HG03045 (cell line): ENCODE data around the gene COQ9.

Experiments used
- ATAC-seq: cut with Tn5 transposase; IDR thresholded peaks from one replicate; pipeline ENCODE4 v1.9.1; 2021; ENCODE audit warnings: mild to moderate bottlenecking, moderate library complexity; ENCODE audit not compliant: unreplicated experiment

Gene COQ9

DNA sequence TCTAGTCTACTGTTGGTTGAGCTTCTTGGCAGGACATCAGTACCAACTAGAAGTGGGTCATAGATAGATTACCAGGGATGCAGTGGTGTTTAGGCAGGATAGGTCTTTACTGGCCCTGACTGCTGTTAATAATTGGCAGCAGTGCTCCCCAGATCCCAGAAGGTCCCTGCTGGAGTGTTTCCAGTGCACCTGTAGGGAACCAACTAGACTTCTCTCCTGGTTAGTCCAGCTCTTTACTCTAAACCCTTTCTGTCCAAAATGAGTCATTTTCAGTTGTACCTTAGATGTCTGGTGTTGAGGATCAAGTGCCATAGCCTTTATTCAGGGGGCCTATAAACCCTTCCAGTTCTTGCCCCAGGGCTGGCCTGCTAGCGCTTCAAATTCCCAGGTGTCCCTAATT, 23.9 kb downstream of the COQ9 start:
- no peak for ATAC-seq

DNA sequence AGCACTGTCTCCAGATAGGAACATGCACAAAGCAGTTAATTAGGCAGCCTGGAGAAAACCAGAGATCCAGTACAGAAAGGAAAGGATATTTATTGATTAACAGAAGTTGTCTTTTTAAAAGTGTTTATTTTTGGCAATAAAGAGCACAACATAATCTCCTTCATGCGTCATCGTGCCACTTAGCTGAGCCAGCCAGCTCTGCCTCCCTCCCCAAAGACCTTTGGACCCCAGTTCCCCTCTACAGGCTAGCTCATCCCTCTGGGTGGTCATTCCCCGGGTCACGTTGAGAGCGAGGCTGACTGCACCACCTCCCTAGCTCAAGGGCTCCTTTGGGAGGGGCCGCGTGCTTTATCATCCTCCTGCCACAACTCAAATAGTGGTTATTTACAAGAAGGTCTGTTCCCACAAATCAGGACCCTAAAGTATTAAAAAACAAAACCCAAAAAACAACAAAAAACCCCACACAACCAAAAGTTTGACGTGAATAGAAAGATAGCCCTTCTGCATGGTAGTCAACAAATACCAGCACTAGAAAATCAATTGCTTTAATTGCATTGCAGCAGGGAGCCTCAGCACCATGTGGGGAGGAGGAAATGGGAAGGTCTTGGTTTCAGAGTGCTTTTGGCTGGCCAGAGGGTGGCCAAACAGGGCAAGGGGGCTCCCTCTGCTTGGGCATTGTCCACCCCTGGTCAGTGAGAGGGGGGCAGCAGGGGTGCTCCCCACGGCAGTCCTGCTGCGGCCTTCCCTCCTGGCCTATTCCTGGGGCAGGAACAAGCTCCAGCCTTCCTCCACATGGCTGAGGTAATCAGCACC, 24.8 kb downstream of the COQ9 start:
- no peak for ATAC-seq

DNA sequence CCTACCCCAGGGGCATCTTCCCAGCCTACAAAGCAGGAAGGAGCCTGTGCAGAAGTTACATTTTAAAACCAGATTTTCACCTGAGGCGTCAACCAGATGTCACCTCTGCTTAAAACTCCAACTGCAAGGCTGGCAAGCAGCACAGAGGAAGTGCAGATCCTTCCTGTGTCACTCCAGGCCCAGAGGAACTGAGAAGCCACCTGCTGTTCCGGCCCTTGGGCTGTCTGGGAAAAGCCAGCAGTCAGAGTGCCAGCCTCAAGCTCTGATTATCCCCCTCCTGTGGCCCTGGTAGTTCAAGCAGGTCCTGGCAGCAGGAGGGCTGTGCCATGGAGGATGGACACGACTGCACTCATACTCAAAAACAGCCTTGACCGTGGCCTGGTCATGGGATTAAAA, 25.4 kb downstream of the COQ9 start:
- ATAC-seq: no peak

DNA sequence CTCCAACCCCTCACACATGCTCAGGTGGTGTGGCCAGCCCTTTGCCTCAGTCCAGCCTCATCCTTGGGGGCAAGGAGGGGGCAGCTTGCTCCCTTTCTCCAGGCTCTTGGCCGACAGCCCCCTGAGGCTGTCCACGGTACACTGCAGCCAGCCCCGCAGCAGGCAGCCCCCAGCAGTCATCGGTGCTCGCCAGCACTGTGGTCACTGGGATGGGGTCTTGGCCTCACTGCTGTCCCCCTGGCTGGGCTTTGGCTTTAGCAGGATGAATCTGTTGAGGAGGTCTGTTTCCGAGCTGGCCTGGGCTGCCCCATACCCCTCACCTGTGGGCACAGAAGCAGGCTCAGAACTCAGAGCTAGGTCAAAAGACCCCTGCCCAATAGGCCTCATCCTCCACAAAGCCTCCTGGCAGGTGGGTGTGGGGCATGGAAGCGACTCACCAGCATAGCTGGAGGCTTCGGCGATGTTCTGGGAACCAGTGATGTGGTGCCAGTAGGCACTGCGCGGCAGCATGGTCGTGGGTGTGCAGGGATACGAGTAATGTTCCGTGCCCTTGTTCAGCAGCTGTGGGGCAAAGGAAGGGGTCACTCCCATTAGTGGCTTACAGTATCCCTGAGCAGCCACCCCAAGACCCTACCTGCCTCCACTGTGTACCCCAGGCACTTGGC, 26.0 kb downstream of the COQ9 start:
- ATAC-seq: no peak

DNA sequence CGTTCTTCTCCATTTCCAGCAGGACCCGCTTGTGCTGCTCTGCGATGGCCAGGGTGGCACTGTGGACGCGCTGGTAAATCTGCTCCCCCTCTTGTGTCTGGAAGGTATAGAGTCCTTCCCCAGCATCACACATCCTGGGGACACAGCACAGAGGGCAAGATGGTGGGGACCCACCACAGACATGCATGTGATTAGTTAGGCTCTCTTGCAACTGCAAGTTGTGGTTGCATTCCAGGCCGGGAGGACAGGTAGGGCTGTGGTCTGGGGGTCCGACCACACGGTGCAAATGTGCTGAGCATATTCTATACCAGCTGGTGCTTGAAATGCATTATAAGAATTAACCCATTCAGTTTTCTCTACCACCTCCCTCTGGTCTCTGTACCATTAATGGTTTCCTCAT, 26.6 kb downstream of the COQ9 start:
- no peak for ATAC-seq

DNA sequence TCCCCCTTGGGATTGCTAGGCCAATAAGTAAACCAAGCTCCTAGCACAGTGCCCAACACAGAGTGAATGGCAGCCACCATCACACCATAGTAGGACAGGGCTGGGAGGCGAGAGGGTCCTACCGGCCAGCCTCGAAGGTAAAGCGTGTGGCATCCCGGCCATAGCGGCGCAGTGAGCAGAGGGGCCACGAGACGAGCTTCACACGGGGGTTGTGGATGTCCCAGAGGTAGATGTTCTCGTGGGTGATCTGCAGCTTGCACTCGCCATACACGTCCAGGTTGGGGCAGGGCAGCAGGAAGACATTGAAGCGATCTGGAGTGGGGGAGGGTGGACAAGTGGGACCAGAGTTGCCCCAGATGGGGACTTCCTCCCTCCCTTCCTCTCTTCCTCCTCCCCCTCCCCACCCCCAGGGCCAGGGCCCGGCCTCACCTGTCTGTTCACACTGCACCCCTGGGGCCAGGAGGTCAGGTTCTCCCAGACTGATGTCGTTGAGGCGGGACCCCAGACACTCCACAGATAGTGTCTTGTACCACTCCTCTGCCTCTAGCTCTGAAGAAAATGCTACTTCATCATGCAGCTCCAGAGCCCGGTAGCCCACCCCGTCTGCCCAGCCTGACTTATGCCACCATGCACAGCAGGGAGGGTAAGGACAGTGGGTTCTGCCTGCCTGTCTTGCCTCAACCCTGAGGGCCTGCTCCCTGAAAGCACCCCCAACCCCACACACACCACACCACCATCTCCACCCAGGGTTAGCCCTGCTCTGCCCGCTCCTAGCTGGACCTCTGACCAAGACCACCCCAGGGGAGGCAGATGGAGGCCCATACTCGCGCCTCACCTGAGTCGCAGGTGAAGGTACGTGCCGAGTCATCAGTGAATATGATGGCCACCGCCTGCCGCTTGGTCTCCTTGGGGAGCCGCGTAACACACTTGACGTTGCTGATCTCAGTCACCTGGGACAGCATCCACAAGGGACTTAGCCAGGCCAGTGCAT, 27.7 kb downstream of the COQ9 start:
- ATAC-seq: no peak

DNA sequence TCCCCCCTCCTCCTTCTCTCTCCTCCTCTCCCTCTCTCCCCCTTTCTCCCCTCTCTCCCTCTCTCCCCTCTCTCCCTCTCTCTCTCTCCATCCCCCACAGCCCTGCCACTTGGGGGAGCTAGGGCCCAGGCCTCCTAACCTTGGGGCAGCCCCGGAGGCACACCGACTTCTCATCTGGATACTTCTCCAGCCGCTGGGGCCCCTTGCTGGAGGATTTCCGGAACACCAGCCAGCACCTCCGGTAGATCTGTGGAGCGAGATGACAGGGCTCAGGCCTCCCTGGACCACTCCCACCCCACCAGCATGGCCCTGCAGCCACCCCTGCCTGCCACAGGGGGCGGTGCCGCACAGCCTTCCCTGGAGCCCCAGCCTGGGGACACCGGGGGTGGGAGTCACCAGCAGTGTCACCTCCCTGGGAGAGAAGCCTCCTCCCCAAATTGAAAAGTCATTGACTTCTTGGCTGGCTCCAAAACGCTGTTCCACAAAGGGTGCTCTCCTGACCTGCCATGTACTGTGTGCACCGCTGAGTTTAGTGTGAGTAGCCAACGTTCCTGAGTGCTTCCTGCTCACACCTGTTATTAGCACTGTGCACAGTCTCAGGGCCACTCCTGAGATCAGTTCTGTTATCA, 28.5 kb downstream of the COQ9 start:
- peak; percentile 83 for ATAC-seq

DNA sequence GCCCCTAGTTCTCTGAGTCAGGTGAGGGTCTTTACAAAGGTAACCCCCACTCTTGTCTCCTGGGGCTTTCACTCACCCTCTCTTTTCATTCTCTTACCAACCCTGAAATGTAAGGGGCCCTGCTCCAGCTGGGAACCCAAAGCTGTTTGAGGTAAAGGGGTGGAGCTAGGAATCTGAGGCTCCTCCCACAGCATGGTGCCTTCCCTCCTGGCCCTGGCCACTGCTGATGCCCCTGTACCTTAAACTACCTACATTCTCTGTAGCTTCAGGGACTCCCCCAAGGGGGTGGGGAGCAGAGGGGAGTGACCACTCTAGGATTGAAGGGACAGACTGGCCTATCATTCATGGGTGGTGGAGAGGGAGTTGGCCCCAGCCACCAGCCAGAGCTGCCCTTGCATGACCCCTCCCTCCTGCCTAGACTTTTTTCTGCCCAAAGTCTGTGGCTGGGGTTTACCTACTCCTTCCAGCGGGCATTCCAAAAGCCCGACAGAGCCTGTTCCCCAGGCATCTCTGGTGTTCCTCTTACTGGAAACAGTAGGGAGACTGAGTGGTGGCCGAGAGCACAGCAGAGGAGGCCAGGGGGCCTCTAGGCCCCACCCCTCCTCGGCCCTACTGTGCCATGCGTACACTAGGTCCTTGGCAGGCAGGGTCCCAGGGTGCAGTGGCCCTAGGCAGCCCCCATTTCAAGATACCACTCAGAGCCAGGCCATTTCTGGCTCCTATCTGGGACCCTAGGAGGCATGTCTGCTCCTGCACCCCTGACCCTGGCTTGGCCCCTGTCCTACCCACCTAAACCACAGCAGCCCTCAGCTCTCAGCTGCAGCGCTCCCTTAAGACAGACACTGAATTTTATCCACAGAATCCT, 29.5 kb downstream of the COQ9 start:
- no peak for ATAC-seq

DNA sequence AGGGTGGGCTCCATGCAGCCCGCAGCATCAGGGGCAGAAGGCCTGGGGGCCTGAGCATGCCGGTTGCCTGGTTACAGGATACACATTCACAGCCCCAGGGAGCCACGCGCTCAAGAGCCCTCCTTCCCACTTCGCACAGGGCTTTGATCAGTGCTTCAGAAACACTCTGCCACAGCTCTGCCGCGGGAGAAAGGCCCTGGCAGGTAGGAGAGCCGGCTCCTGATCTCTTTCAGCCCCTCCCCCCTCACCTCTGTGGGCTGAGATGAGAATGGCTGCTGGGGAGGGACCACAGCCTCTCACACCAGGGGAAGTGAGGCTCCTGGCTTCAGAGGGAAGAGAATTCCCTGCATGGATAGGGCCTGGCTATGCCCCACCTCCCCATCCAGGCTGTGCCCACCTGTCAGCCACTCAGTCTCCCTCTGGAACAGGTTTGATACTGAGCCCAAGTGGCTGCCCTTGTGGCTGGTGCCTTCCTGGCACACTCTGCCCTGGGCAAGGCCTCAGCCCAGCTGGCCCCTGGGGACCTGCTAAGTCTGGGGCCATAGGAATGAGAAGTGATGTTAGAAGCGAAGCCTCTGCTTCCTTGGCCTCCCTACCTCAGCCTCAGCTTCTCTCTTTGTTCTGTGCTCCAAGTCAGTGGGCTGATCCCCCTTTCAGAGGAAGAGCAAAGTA, 30.4 kb downstream of the COQ9 start:
- no peak for ATAC-seq

DNA sequence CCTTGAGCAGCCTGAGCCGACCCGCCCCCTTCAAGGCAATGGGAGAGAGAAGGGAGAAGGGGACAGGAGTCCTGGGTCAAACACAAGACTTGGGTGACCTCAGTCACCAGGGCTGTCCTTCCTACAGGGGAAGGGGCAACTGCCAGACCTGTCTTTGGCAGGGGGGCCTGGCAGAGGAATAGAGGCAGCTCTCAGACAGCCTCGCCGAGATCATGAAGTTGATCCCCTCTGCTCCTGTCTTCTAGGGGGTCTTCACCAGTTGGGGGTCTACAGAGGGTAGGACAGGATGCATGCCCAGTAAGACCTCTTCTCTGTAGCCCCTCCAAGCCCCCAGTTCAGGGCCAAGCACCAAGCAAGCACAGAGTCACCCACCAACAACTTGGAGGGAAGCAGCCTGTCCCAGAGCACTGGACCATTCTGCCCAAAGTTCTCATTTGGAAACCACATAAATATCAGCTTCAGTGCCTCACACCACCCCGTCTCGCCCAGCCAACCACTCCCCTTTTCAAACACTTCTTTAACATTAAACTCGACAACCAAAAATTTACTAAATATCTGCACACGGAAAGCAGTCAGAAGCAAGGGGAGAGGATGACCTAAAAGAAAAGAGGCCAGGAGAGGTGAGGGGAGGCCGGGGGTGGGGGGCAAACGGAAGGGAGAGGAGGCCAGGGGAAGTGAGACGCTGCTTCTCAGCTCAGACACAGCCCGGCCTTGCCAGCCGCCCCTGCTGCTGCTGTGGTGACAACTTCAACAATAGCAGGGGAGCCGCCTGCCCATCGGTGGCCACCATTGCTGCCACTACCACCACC, 31.3 kb downstream of the COQ9 start:
- ATAC-seq: no peak

DNA sequence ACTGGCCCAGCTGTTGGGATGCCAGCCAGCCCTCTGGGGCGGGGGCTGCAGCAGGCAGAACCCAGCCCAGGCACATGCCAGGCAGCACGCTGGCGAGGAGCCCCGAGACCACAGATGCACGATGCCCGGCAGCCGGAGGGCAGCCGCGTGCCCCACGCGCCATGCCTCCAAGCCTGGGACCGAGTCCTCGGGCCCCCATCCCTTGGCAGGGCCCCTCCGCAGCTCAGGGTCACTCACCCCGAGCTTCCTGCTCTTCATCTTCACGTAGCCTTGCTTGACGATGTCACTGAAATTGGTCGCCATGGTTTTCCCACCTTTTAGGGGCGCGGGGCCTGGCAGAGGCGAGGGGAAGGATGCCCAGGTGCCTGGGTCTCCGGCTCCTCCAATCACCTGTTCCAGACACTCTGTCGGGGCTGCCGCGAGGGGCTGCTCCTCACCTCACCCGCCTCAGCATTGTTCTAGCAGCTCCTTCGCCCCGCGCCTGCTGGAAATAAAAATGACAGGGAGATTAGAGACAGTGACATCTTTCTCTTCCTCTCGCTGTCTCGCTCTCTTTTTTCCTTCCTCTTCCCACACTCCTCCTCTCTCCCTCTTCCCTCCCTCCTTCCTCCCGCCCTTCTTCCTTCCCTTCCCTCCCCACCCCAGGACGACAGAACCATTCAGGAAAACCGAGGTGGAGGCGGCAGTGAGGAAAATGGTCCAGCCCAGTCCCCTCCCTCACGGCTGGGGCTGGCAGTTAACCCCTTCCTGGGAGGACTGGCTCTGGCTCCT, 32.1 kb downstream of the COQ9 start:
- ATAC-seq: no peak

DNA sequence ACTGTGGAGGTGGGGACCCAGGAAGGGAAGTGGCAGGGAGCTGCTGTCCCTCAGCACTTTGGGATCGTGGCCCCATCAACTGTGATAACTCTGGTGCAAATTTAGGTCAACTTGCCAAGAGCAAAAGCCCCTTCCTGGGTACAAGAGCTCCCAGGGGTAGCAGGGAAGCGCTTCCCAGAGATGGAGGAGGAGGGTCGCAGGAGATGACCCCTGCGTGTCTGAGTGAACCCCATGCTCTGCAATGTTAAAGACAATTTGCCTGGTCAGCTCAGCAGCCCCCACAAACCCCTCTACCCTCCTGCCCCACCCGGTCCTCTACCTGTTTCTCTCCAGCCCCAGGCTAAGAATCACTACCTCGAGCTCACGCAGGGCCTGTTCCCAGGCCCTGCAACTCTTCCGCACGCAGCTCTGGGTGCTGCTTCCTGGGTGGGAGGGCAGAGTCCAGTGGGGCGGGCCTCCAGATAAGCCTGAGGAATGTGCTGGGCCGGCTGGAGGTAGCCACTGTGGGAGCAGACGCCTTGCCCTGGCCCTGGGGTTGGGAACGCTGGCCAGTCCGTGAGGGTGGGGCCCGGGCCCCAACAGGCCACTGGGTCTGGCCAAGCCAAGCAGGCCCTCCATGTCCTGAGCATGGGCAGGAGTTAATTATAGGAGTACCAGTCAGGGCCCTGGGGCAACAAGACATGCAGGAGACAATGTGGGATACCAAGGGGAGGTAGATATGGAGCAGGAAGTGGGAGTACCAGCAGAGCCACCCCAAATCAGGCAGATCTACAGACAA, 32.9 kb downstream of the COQ9 start:
- no peak for ATAC-seq

DNA sequence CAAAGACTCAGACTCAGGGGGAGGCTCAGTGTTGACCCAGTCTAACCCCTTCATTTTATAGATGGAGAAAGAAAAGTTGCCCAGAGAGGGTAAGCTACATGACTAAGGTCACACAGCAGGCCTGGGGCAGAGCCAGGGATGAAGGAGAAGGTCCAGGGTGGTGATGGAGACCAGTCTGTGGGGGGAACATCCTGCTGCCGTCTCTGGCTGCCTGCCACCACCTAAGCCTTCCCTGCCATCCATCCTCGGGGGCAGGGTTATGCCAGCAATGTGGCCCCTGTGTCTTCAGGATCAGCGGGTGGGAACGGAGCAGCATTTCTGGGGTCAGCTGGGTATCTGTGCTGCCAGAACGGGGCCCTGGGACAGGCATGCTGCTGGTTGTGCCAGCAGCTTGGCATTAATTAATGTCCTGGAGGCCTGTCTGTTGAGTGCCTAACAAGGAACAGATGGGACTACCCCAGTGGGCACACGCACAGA, 33.5 kb downstream of the COQ9 start:
- no peak for ATAC-seq

DNA sequence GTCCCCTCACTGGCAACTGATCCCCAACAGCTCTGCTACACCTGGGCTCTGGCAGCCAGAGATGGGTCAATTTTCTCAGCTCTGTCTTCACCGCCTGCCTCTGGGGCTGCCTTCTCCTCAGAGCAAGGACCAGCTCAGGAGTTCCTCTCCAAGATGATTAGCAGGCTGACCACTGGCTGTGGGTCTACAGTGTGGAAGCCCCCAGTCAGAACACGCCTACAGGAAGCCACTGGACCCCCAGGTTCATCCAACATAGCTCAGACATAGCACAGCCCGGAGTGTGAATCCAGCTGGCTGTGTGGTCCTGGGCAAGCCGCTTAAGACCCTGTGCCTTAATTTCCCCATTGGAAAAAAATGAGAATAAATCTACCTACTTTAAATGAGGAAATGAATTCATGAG, 34.1 kb downstream of the COQ9 start:
- no peak for ATAC-seq

DNA sequence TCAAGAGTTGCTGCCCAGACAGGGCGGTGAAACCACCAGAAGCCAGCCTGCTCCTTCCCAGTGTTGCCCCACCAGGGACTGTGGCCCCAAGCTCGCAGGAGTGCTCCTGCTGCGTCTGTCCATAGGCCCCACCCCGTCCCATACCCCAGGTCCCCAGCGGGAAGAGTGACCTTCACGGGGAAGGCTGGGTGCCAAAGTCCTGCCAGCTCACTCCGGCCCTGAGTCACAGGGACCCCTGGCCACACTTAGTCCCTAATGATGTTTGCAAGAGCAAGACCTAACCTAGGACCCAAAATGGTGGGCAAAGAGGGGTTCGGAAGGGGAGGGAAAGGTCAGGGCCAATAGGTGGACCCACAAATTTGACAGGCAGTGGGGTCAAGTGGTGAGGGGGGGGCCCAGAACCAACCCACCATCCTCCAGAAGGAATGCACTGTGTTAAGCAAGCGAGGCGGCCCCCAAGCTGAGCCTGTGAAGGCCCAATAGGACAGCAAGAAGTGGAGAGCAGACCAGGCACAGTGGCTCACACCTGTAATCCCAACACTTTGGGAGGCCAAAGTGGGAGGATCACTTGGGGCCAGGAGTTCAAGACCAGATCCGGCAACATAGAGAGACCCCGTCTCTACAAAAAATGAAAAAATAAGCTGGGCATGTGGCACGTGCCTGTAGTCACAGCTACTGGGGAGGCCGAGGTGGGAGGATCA, 35.7 kb downstream of the COQ9 start:
- ATAC-seq: no peak

DNA sequence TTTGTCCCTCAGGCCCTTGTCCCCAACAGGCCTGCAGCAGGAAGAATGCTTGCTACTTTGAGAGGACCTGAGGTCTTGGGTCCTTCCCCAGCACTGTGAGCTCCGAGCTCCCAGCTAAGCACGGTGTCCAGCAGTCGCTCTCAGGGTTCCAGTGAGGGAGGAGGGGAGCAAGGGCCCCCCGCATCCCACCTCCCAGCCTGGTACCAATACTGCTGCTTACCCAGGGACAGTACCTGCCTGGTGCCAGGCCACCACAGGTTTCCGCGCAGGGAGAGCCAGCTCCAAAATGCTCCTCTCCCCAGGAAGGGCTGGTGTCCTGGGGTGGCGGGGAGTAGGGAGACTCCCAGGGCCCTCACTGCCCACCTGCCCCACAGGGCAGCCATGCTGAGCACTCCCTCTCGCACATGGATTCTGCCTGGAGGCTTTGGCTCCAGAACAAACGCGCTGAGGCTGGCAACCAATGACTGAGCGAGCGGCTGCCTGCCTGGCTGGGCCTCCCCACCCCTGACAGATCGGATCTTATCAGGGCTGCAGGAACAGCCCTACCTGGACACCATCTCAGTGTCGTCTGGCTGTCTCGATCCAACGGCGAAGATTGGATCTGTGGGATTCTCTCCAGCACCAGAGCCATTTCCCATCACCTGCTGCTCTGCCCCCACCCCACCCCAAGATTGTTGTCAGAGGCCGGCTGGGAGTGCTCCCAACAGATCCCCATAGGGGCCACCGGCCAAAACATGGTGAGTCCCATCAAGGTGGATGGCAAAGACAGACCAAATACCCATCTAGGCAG, 36.6 kb downstream of the COQ9 start:
- no peak for ATAC-seq
